ENCODE measurements around the gene PLCB1.

PLCB1 gene

DNA sequence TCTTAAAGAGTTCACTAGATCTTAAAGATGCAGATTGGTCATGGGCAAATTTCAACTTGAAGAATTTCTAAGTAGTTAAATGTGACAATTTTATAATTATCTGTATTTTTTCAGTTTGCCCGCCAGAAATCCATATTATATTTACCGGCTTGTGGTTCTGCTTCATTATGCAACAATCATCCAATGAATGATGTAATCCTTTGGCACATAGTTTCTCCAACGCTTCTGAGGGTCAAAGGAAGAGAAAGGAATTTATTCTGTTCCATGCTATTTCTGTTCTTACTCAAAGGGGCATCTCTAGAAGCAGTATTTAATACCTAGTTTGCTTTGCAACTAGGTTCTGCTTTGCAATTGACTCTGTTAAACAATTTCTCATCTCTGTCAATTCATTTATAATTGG is 577.6 kb downstream of the PLCB1 start:
- H3K27ac ChIP-seq, result no peak overlapping the region
- no peaks in the 10 kb centered on the region for H3K9me3 ChIP-seq
- no peak overlapping the region for H3K4me3 ChIP-seq (ENCODE audit: low read depth in 1 of 2, low read length in 1 of 2)
- no peaks in the 10 kb centered on the region for H3K4me1 ChIP-seq (ENCODE audit: control insufficient read depth in 1 of 2, insufficient read depth in 1 of 2, low read depth in 1 of 2, low read length in 1 of 2)
- no peak for TF ChIP-seq CTCF (IDR thresholded peaks at IDR 0.05)
- H3K27me3 ChIP-seq, result no peaks in the 10 kb centered on the region
- H3K36me3 ChIP-seq, result no peaks in the 10 kb centered on the region

GRCh38 chr20:8711501-8711900 is 579.4 kb downstream of the PLCB1 start:
- H3K4me3 ChIP-seq (ENCODE audit: low read depth in 1 of 2, low read length in 1 of 2), result no peak overlapping the region
- H3K27me3 ChIP-seq, result no peaks in the 10 kb centered on the region
- TF ChIP-seq CTCF (IDR thresholded peaks at IDR 0.05), result no peak
- H3K27ac ChIP-seq, result no peak overlapping the region
- no peaks in the 10 kb centered on the region for H3K4me1 ChIP-seq (ENCODE audit: control insufficient read depth in 1 of 2, insufficient read depth in 1 of 2, low read depth in 1 of 2, low read length in 1 of 2)
- no peaks in the 10 kb centered on the region for H3K9me3 ChIP-seq
- no peaks in the 10 kb centered on the region for H3K36me3 ChIP-seq

- no peaks in the 10 kb centered on the region for H3K36me3 ChIP-seq
- H3K27ac ChIP-seq, result no peak overlapping the region
- no peaks in the 10 kb centered on the region for H3K27me3 ChIP-seq
- H3K9me3 ChIP-seq, result no peaks in the 10 kb centered on the region
- H3K4me1 ChIP-seq (ENCODE audit: control insufficient read depth in 1 of 2, insufficient read depth in 1 of 2, low read depth in 1 of 2, low read length in 1 of 2), result no peaks in the 10 kb centered on the region
- no peak for TF ChIP-seq CTCF (IDR thresholded peaks at IDR 0.05)
- H3K4me3 ChIP-seq (ENCODE audit: low read depth in 1 of 2, low read length in 1 of 2), result no peak overlapping the region
Measured at GRCh38 chr20:8714206-8714605, 582.1 kb downstream of the PLCB1 start.

DNA sequence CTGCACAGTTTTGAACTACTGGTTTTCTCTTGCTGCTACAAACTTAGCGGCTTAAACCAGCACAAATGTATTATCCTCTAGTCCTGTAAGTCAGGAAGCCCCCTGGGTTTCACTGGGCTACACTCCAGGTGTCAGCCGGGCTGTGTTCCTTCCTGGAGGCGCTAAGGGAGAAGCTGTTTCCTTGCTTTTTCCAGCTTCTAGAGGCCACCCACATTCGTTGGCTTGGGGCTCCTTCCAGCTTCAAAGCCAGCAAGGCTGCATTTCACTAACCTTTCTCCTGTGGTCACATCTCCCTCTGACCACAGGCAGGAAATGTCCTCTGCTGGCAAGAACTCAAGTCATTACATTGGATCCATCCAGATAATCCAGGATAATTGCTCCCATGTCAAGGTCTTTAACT is 586.2 kb downstream of the PLCB1 start:
- Histone ChIP-seq H3K4me1 (ENCODE audit: control insufficient read depth in 1 of 2, insufficient read depth in 1 of 2, low read depth in 1 of 2, low read length in 1 of 2) (no peaks in the 10 kb centered on the region), H3K4me3 (ENCODE audit: low read depth in 1 of 2, low read length in 1 of 2) (no peak overlapping the region), H3K9me3 (no peaks in the 10 kb centered on the region), H3K27ac (no peak overlapping the region), H3K36me3 (no peaks in the 10 kb centered on the region), H3K27me3 (no peaks in the 10 kb centered on the region)
- no peak for TF ChIP-seq CTCF (IDR thresholded peaks at IDR 0.05)

DNA sequence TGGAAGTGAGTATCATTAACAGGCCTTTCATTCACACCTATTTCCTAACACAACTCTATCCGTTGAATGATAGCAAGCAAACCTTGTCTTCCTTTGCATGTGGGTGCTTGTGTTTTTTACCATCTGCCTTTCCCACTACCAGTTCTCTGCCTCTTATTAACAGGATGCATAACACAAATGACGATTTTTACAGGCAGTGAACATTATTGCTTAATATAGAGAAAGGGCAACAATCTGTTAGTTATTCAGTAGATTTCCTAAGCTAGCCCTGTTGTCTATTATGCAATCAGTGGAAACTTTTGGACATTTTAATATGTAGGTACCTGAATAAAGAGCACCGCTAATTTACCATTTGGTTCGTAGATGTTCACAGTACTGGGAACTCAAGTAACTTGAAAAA is 588.0 kb downstream of the PLCB1 start:
- Histone ChIP-seq H3K27me3 (no peaks in the 10 kb centered on the region), H3K9me3 (no peaks in the 10 kb centered on the region), H3K4me3 (ENCODE audit: low read depth in 1 of 2, low read length in 1 of 2) (no peak overlapping the region), H3K36me3 (no peaks in the 10 kb centered on the region), H3K4me1 (ENCODE audit: control insufficient read depth in 1 of 2, insufficient read depth in 1 of 2, low read depth in 1 of 2, low read length in 1 of 2) (no peaks in the 10 kb centered on the region), H3K27ac (no peak overlapping the region)
- TF ChIP-seq CTCF (IDR thresholded peaks at IDR 0.05), result no peak

- no peaks in the 10 kb centered on the region for H3K9me3 ChIP-seq
- H3K36me3 ChIP-seq, result no peaks in the 10 kb centered on the region
- no peak overlapping the region for H3K27ac ChIP-seq
- H3K4me1 ChIP-seq (ENCODE audit: control insufficient read depth in 1 of 2, insufficient read depth in 1 of 2, low read depth in 1 of 2, low read length in 1 of 2), result no peaks in the 10 kb centered on the region
- no peak overlapping the region for H3K4me3 ChIP-seq (ENCODE audit: low read depth in 1 of 2, low read length in 1 of 2)
- H3K27me3 ChIP-seq, result no peaks in the 10 kb centered on the region
- TF ChIP-seq CTCF (IDR thresholded peaks at IDR 0.05), result peak; percentile 65
Measured at GRCh38 chr20:8721098-8721497, 589.0 kb downstream of the PLCB1 start.

Measured in neutrophil (primary cell).